Liver (tissue), 9 donors: ENCODE measurements around the gene BAIAP2L1. TPM values are rescaled to one million over a fixed set of nuclear protein-coding genes. Genes with fewer than 3 reads are reported as not detected.

Source experiments
- DNase-seq: peaks from one replicate; pipeline ENCODE4 v3.0.0-alpha.2; 2017; ENCODE audit warnings: low spot score
- H3K27ac ChIP-seq, 2 donors: one replicate each; pipeline ENCODE4 v1.7.0; 2013; ENCODE audit warnings: inconsistent platforms in 2 of 2, low read length in 2 of 2, control low read depth in 1 of 2, low read depth in 1 of 2, mild to moderate bottlenecking in 1 of 2
- H3K27me3 ChIP-seq, 4 donors: one replicate each; pipeline versions ENCODE4 v1.6.1 to v1.7.0; 2013; ENCODE audit warnings: low read length in 3 of 4, inconsistent platforms in 1 of 4, mild to moderate bottlenecking in 1 of 4, moderate library complexity in 1 of 4; ENCODE audit not compliant: control insufficient read depth in 4 of 4, insufficient read depth in 4 of 4
- H3K36me3 ChIP-seq, 4 donors: one replicate each; pipeline versions ENCODE4 v1.6.1 to v1.7.0; 2013; ENCODE audit warnings: low read length in 3 of 4, mild to moderate bottlenecking in 3 of 4, low read depth in 1 of 4, moderate library complexity in 1 of 4; ENCODE audit not compliant: control insufficient read depth in 4 of 4, insufficient read depth in 3 of 4
- H3K4me1 ChIP-seq, 4 donors: one replicate each; pipeline versions ENCODE4 v1.6.1 to v1.7.0; 2013; ENCODE audit warnings: low read length in 3 of 4, mild to moderate bottlenecking in 3 of 4, moderate library complexity in 1 of 4; ENCODE audit not compliant: control insufficient read depth in 4 of 4, insufficient read depth in 4 of 4
- H3K4me3 ChIP-seq, 3 donors: one replicate each; pipeline versions ENCODE4 v1.6.1 to v1.7.0; 2013; ENCODE audit warnings: low read length in 3 of 3, control low read depth in 1 of 3, low read depth in 1 of 3, mild to moderate bottlenecking in 1 of 3
- H3K9ac ChIP-seq, 2 donors: one replicate each; pipeline ENCODE4 v1.7.0; 2013; ENCODE audit warnings: low read length in 2 of 2, mild to moderate bottlenecking in 2 of 2, moderate library complexity in 2 of 2, control low read depth in 1 of 2, low read depth in 1 of 2
- H3K9me3 ChIP-seq, 4 donors: one replicate each; pipeline versions ENCODE4 v1.6.1 to v1.7.0; 2013; ENCODE audit warnings: low read length in 3 of 4; ENCODE audit not compliant: control insufficient read depth in 4 of 4
- ATF3 ChIP-seq: IDR thresholded peaks from 2 replicates; pipeline ENCODE4 v1.6.1; 2016; ENCODE audit warnings: antibody characterized with exemption
- CTCF ChIP-seq: fragments of 150-350 bp; IDR thresholded peaks from 2 replicates; pipeline ENCODE4 v1.5.1; 2017; ENCODE audit warnings: improper control_type of control experiment, low read depth, low read length; ENCODE audit not compliant: missing input control
- EGR1 ChIP-seq, 2 donors: IDR thresholded peaks; 2 replicates each; pipeline ENCODE4 v1.6.1; 2016 to 2018; ENCODE audit warnings: antibody characterized with exemption in 2 of 2, low read depth in 2 of 2
- FOXA1 ChIP-seq: IDR thresholded peaks from 2 replicates; pipeline ENCODE4 v1.6.1; 2016; ENCODE audit warnings: antibody characterized with exemption
- FOXA2 ChIP-seq: IDR thresholded peaks from 2 replicates; pipeline ENCODE4 v1.6.1; 2016; ENCODE audit warnings: antibody characterized with exemption
- GABPA ChIP-seq, 2 donors: IDR thresholded peaks in 1 of 2; conservative IDR thresholded peaks in 1 of 2; 2 replicates each; pipeline ENCODE4 v1.6.1; 2016; ENCODE audit warnings: antibody characterized with exemption in 2 of 2, mild to moderate bottlenecking in 1 of 2, moderate library complexity in 1 of 2
- HNF4A ChIP-seq, 2 donors: conservative IDR thresholded peaks; 2 replicates each; pipeline ENCODE4 v1.6.1; 2016; ENCODE audit warnings: antibody characterized with exemption in 2 of 2, mild to moderate bottlenecking in 2 of 2
- HNF4G ChIP-seq: IDR thresholded peaks from 2 replicates; pipeline ENCODE4 v1.6.1; 2016; ENCODE audit warnings: antibody characterized with exemption
- JUND ChIP-seq, 2 donors: IDR thresholded peaks; 2 replicates each; pipeline ENCODE4 v1.6.1; 2016; ENCODE audit warnings: antibody characterized with exemption in 2 of 2
- MAX ChIP-seq: IDR thresholded peaks from 2 replicates; pipeline ENCODE4 v1.6.1; 2016; ENCODE audit warnings: antibody characterized with exemption
- NR2F2 ChIP-seq: IDR thresholded peaks from 2 replicates; pipeline ENCODE4 v1.6.1; 2016; ENCODE audit warnings: antibody characterized with exemption
- RAD21 ChIP-seq, 2 donors: IDR thresholded peaks; 2 replicates each; pipeline ENCODE4 v1.6.1; 2016; ENCODE audit warnings: antibody characterized with exemption in 2 of 2, mild to moderate bottlenecking in 2 of 2
- REST ChIP-seq: IDR thresholded peaks from 2 replicates; pipeline ENCODE4 v1.6.1; 2016; ENCODE audit warnings: antibody characterized with exemption, mild to moderate bottlenecking
- RXRA ChIP-seq, 2 donors: IDR thresholded peaks; 2 replicates each; pipeline ENCODE4 v1.6.1; 2017 to 2018; ENCODE audit warnings: antibody characterized with exemption in 2 of 2, mild to moderate bottlenecking in 1 of 2
- SP1 ChIP-seq: IDR thresholded peaks from 2 replicates; pipeline ENCODE4 v1.6.1; 2018; ENCODE audit warnings: antibody characterized with exemption, mild to moderate bottlenecking
- TAF1 ChIP-seq: conservative IDR thresholded peaks from 2 replicates; pipeline ENCODE4 v1.6.1; 2016; ENCODE audit warnings: antibody characterized with exemption, mild to moderate bottlenecking
- YY1 ChIP-seq: IDR thresholded peaks from 2 replicates; pipeline ENCODE4 v1.6.1; 2016; ENCODE audit warnings: antibody characterized with exemption, mild to moderate bottlenecking
- ZBTB33 ChIP-seq: IDR thresholded peaks from 2 replicates; pipeline ENCODE4 v1.6.1; 2016; ENCODE audit warnings: antibody characterized with exemption
- WGBS: extraction: QIAGEN DNeasy Blood & Tissue Kit; methylation state at CpG from one replicate; pipeline ENCODE4 v1.1.7; 2013; 5-methylcytosine and 5-hydroxymethylcytosine counted together
- polyA plus RNA-seq, 2 donors: library from polyadenylated mRNA; stranded (reverse) in 1 of 2; unstranded in 1 of 2; fragments of 200-250 nt in 1 of 2; fragments of >200 nt in 1 of 2; fragmentation: Nextera tagmentation in 1 of 2; extraction: Ambion mirVana in 1 of 2; gene quantifications; one replicate each; pipeline versions ENCODE4 v1.2.1 to v1.2.3, GENCODE V29; 2013 to 2015
- total RNA-seq, 2 donors: library from RNA; depleted of rRNA; stranded (reverse); fragments of >200 nt; gene quantifications; one replicate each; pipeline ENCODE4 v1.2.3, GENCODE V29; 2014
- donor health status: healthy.
- donor health status: healthy.
- donor health status: healthy.
- donor health status: healthy.
- donor health status: healthy.

The BAIAP2L1 gene
- total and polyA plus RNA-seq, 4 donors = 5.4 to 8.9 (median 8.7) TPM

- no peaks in the 10 kb centered on the region for H3K4me1 ChIP-seq
- H3K4me3 ChIP-seq = no peak overlapping the region
- TF ChIP-seq ZBTB33 (no peak), NR2F2 (no peak), HNF4A (conservative IDR thresholded peaks at IDR 0.05) (no peak), GABPA (IDR thresholded peaks at IDR 0.05 in 1 of 2, conservative IDR thresholded peaks at IDR 0.05 in 1 of 2) (no peak), CTCF (no peak), SP1 (no peak), FOXA1 (no peak), TAF1 (no peak), RAD21 (IDR thresholded peaks at IDR 0.05) (no peak), JUND (IDR thresholded peaks at IDR 0.05) (no peak), REST (no peak), RXRA (IDR thresholded peaks at IDR 0.05) (no peak), EGR1 (IDR thresholded peaks at IDR 0.05; ENCODE audit: low read depth in 2 of 2) (no peak), HNF4G (no peak), MAX (no peak), FOXA2 (no peak), YY1 (no peak)
- no peak overlapping the region for H3K9ac ChIP-seq
- WGBS = 95% methylated on average over 9 of the region's 9 CpGs
- H3K27ac ChIP-seq = no peak overlapping the region
- DNase-seq = no peak
- H3K9me3 ChIP-seq = no peaks in the 10 kb centered on the region
- peaks cover 0 to 6% (median 4%) of the 10 kb centered on the region in 4 donors for H3K36me3 ChIP-seq
- H3K27me3 ChIP-seq = no peaks in the 10 kb centered on the region
Observed at GRCh38 chr7:98319176-98319575, 81.7 kb downstream of the BAIAP2L1 start.

- Histone ChIP-seq H3K9me3 (no peaks in the 10 kb centered on the region), H3K4me1 (no peaks in the 10 kb centered on the region), H3K36me3 (peaks cover 0 to 6% (median 6%) of the 10 kb centered on the region in 4 donors), H3K27me3 (no peaks in the 10 kb centered on the region), H3K4me3 (no peak overlapping the region), H3K9ac (no peak overlapping the region), H3K27ac (no peak overlapping the region)
- TF ChIP-seq FOXA2 = no peak
- TF ChIP-seq RXRA (IDR thresholded peaks at IDR 0.05) = no peak
- no peak for TF ChIP-seq HNF4G
- TF ChIP-seq ATF3 = no peak
- TF ChIP-seq CTCF = no peak
- no peak for TF ChIP-seq GABPA (IDR thresholded peaks at IDR 0.05 in 1 of 2, conservative IDR thresholded peaks at IDR 0.05 in 1 of 2)
- no peak for TF ChIP-seq MAX
- no peak for TF ChIP-seq YY1
- TF ChIP-seq SP1 = no peak
- TF ChIP-seq RAD21 (IDR thresholded peaks at IDR 0.05) = no peak
- no peak for TF ChIP-seq FOXA1
- no peak for TF ChIP-seq EGR1 (IDR thresholded peaks at IDR 0.05; ENCODE audit: low read depth in 2 of 2)
- no peak for TF ChIP-seq JUND (IDR thresholded peaks at IDR 0.05)
- TF ChIP-seq TAF1 = no peak
- no peak for TF ChIP-seq ZBTB33
- no peak for TF ChIP-seq HNF4A (conservative IDR thresholded peaks at IDR 0.05)
- no peak for DNase-seq
- 95% methylated on average over 14 of the region's 14 CpGs for WGBS
Observed at GRCh38 chr7:98317366-98318040, 83.4 kb downstream of the BAIAP2L1 start.
